ENCODE measurements around the gene LDB2.

DNA sequence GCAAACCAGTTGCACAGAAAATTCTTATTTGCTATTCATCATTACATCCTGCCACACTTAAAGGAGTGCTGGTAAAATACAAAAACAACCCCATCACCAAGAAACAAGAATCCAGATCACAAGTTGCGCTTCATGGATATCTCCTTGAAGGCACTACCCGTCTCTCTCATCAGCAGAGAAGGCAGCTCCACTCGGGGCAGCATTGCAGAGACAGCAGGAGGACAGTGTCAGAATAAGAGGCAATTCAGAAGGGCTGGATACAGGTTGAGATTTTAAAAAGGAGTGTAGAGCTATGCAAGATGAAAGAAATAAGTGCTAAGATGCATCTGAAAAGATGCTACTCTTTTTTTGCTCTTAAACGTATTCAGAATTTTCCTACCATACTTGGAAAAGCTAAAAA lies 71.4 kb downstream of the LDB2 start:
- no peak for TF ChIP-seq EZH2 (optimal IDR thresholded peaks at IDR 0.05; ENCODE audit: low read depth, low read length)
- TF ChIP-seq, protein P1, sequence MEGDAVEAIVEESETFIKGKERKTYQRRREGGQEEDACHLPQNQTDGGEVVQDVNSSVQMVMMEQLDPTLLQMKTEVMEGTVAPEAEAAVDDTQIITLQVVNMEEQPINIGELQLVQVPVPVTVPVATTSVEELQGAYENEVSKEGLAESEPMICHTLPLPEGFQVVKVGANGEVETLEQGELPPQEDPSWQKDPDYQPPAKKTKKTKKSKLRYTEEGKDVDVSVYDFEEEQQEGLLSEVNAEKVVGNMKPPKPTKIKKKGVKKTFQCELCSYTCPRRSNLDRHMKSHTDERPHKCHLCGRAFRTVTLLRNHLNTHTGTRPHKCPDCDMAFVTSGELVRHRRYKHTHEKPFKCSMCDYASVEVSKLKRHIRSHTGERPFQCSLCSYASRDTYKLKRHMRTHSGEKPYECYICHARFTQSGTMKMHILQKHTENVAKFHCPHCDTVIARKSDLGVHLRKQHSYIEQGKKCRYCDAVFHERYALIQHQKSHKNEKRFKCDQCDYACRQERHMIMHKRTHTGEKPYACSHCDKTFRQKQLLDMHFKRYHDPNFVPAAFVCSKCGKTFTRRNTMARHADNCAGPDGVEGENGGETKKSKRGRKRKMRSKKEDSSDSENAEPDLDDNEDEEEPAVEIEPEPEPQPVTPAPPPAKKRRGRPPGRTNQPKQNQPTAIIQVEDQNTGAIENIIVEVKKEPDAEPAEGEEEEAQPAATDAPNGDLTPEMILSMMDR (IDR thresholded peaks at IDR 0.05; ENCODE audit: low read length), result no peak

Data from MM.1S (cell line).